ENCODE results near the gene PLCXD1.

The PLCXD1 gene

DNA sequence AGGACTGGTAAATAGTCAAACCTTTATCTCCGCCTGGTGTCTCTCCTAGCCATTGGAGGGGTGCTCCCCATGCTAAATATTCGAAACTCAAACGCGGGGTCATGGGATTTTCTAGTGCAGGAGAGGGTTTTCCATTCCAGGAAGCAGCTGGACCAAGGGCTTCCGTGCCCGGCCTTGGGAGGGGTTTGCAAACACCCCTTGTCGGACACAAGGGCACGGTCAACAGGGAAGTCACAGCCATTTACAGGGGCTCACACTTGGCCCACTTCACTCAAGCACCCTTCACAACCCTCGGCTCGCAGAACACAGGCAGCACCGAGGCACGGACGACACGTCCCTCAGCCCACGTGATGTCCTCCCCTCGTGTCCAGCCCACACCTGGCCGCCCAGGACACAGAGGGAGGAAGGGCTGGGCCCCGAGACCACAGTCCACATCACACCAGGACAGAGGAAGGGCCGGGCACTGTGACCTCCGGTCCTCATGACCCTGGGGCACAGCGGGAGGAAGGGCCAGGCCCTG, 10.3 kb upstream of the PLCXD1 start:
- Histone ChIP-seq H2AFZ (ENCODE audit: low read length) (no peak overlapping the region), H3K4me2 (ENCODE audit: low read length) (no peak overlapping the region), H3K36me3 (ENCODE audit: insufficient read depth, low read length) (no peaks in the 10 kb centered on the region), H3F3A (ENCODE audit: insufficient read depth, low read length) (no peaks in the 10 kb centered on the region), H3K9me2 (ENCODE audit: low read depth, low read length) (no peaks in the 10 kb centered on the region), H3K79me2 (ENCODE audit: insufficient read depth, low read length) (no peaks in the 10 kb centered on the region), H3K9ac (ENCODE audit: low read length) (no peak overlapping the region), H3K27ac (ENCODE audit: low read depth, low read length, poor library complexity, severe bottlenecking) (no peak overlapping the region), H4K20me1 (ENCODE audit: insufficient read depth, low read length) (no peaks in the 10 kb centered on the region), H3K9me3 (ENCODE audit: low read length) (no peaks in the 10 kb centered on the region), H3K4me3 (ENCODE audit: low read depth, low read length, poor library complexity, severe bottlenecking) (no peak overlapping the region), H3K4me1 (ENCODE audit: insufficient read depth, low read length, severe bottlenecking) (peaks cover 2% of the 10 kb centered on the region), H3K27me3 (ENCODE audit: insufficient read depth, low read length) (no peaks in the 10 kb centered on the region; the same call in 1 of the 2 replicates)
- TF ChIP-seq, protein P1, sequence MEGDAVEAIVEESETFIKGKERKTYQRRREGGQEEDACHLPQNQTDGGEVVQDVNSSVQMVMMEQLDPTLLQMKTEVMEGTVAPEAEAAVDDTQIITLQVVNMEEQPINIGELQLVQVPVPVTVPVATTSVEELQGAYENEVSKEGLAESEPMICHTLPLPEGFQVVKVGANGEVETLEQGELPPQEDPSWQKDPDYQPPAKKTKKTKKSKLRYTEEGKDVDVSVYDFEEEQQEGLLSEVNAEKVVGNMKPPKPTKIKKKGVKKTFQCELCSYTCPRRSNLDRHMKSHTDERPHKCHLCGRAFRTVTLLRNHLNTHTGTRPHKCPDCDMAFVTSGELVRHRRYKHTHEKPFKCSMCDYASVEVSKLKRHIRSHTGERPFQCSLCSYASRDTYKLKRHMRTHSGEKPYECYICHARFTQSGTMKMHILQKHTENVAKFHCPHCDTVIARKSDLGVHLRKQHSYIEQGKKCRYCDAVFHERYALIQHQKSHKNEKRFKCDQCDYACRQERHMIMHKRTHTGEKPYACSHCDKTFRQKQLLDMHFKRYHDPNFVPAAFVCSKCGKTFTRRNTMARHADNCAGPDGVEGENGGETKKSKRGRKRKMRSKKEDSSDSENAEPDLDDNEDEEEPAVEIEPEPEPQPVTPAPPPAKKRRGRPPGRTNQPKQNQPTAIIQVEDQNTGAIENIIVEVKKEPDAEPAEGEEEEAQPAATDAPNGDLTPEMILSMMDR (IDR thresholded peaks at IDR 0.05; ENCODE audit: low read length) = no peak
- no peak for TF ChIP-seq EZH2 (IDR thresholded peaks at IDR 0.05; ENCODE audit: borderline replicate concordance, low read length)

DNA sequence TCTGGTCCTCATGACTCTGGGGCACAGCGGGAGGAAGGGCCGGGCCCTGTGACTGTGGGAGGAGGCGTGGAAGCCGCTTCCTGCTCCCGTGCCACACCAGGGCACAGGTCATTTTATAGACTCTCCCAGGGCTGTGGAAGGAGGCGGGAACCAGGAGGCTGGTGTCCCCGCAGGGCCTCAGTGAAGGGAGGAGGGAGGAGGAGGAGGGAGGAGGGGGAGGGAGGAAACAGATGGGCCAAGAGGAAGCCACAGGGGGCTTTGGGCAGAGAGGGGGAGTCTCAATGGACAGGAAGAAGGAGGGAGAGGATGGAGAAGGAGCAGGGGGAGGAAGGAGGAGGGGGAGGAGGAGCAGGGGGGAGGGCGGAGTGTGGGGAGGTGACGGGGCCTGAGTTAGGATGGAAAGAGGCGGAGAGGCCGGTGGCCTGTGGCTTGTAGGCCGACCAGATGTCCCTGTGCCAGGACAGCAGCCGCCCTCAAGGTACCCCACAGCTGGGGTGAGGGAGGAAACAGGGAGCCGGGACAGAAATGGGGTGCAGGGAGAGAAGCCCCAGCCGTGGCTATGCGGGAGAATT, 6.2 kb upstream of the PLCXD1 start:
- H3K9me2 ChIP-seq (ENCODE audit: low read depth, low read length) = no peaks in the 10 kb centered on the region
- H3K27me3 ChIP-seq (ENCODE audit: insufficient read depth, low read length) = peaks cover 5% of the 10 kb centered on the region; the same call in 1 of the 2 replicates
- H3K79me2 ChIP-seq (ENCODE audit: insufficient read depth, low read length) = no peaks in the 10 kb centered on the region
- H3K36me3 ChIP-seq (ENCODE audit: insufficient read depth, low read length) = no peaks in the 10 kb centered on the region
- H3F3A ChIP-seq (ENCODE audit: insufficient read depth, low read length) = no peaks in the 10 kb centered on the region; the same call in 1 of the 2 replicates
- no peak overlapping the region for H3K4me3 ChIP-seq (ENCODE audit: low read depth, low read length, poor library complexity, severe bottlenecking)
- H4K20me1 ChIP-seq (ENCODE audit: insufficient read depth, low read length) = no peaks in the 10 kb centered on the region
- H3K4me2 ChIP-seq (ENCODE audit: low read length) = no peak overlapping the region
- no peak overlapping the region for H3K9ac ChIP-seq (ENCODE audit: low read length)
- no peak overlapping the region for H2AFZ ChIP-seq (ENCODE audit: low read length)
- H3K4me1 ChIP-seq (ENCODE audit: insufficient read depth, low read length, severe bottlenecking) = peaks cover 25% of the 10 kb centered on the region
- H3K9me3 ChIP-seq (ENCODE audit: low read length) = no peaks in the 10 kb centered on the region
- no peak overlapping the region for H3K27ac ChIP-seq (ENCODE audit: low read depth, low read length, poor library complexity, severe bottlenecking)
- TF ChIP-seq EZH2 (IDR thresholded peaks at IDR 0.05; ENCODE audit: borderline replicate concordance, low read length) = no peak
- TF ChIP-seq, protein P1 (IDR thresholded peaks at IDR 0.05; ENCODE audit: low read length) = no peak

DNA sequence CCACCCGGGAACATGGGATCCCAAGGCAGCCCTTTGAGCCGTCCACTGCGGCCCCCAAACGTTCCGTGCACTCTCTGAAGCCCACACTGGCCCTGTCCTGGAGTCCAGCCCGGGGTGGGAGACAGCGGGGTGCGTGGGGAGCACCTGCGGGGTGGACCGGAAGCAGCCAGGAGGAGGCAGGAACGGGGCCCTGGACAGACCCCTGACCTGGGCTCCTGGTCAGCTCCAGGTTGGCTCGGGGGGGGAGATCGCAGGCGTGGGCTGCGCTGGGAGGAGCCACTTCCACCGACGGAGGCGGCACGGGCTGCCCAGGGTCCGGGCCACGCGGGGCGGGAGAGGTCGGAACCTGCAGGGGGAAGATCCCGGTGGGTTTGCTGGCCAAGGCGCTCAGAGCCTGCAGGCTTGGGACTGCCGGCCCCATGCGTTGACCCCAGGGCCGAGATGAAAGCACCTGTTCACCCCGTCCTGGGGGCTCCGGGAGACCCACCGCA, 5.7 kb upstream of the PLCXD1 start:
- Histone ChIP-seq H3K9me3 (ENCODE audit: low read length) (no peaks in the 10 kb centered on the region), H3K4me3 (ENCODE audit: low read depth, low read length, poor library complexity, severe bottlenecking) (peak overlapping the region; percentile 54), H3K9me2 (ENCODE audit: low read depth, low read length) (no peaks in the 10 kb centered on the region), H2AFZ (ENCODE audit: low read length) (no peak overlapping the region), H3K9ac (ENCODE audit: low read length) (no peak overlapping the region; the same call in 1 of the 2 replicates), H3K79me2 (ENCODE audit: insufficient read depth, low read length) (no peaks in the 10 kb centered on the region), H3K4me2 (ENCODE audit: low read length) (peak overlapping the region; percentile 65), H3F3A (ENCODE audit: insufficient read depth, low read length) (no peaks in the 10 kb centered on the region; the same call in 1 of the 2 replicates), H3K27ac (ENCODE audit: low read depth, low read length, poor library complexity, severe bottlenecking) (no peak overlapping the region), H3K36me3 (ENCODE audit: insufficient read depth, low read length) (no peaks in the 10 kb centered on the region), H4K20me1 (ENCODE audit: insufficient read depth, low read length) (no peaks in the 10 kb centered on the region), H3K4me1 (ENCODE audit: insufficient read depth, low read length, severe bottlenecking) (peaks cover 25% of the 10 kb centered on the region), H3K27me3 (ENCODE audit: insufficient read depth, low read length) (peaks cover 5% of the 10 kb centered on the region; the same call in 1 of the 2 replicates)
- TF ChIP-seq, protein P1 (IDR thresholded peaks at IDR 0.05; ENCODE audit: low read length) = no peak
- TF ChIP-seq EZH2 (IDR thresholded peaks at IDR 0.05; ENCODE audit: borderline replicate concordance, low read length) = no peak
